GM18873 (cell line): ENCODE data around the gene RNF151.
"Not testable (repeated sequence)": the region's sequence is repeated elsewhere in the genome, so short reads cannot be mapped to it uniquely, and the experiment has no call there.

Experiments used
- ATAC-seq: cut with Tn5 transposase; IDR thresholded peaks from one replicate; pipeline ENCODE4 v1.9.1; 2021; ENCODE audit warnings: mild to moderate bottlenecking, moderate library complexity, moderate number of reproducible peaks; ENCODE audit not compliant: unreplicated experiment, low FRiP score

RNF151 gene

GRCh38 chr16:1966460-1966859 lies at the start of gene RNF151:
TSS of gene RNF151 (plus strand) at chr16:1966856. CDS start at chr16:1966882, 26 bp downstream.
- ATAC-seq: no peak

GRCh38 chr16:1917056-1917664 lies 49.5 kb upstream of the RNF151 start:
- no peak for ATAC-seq

DNA sequence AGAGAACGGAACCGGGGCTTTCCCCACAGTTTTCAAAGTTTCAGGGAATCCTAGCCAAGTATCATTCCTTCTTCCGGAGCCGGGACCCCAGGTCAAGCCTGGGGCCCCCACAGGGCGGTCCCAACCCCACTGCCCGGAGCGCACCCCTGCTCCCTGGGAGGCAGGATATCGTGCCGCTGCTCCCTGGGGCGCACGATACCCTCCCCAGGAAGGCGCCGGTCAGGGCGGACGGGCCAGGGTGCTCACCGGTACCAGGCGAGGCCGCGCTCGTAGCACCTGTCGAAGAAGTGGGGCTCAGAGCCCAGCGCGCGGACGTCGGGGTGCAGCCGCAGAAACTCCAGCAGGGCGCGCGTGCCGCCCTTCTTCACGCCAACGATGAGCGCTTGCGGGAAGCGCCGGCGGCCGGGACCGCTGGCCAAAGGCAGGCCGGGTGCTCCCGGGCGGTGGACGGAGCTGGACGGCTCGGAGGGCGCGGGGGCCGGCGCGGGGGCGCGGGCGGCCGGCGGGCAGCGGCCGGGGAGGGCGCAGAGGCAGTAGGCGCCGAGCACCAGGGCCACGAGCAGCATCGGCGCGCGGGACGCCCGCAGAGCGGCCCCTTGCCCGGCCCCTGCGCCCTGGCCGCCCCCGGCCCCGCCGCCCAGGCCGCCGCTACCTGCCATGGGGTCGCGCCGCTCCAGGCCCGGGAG lies 48.8 kb upstream of the RNF151 start:
- ATAC-seq: no peak

DNA sequence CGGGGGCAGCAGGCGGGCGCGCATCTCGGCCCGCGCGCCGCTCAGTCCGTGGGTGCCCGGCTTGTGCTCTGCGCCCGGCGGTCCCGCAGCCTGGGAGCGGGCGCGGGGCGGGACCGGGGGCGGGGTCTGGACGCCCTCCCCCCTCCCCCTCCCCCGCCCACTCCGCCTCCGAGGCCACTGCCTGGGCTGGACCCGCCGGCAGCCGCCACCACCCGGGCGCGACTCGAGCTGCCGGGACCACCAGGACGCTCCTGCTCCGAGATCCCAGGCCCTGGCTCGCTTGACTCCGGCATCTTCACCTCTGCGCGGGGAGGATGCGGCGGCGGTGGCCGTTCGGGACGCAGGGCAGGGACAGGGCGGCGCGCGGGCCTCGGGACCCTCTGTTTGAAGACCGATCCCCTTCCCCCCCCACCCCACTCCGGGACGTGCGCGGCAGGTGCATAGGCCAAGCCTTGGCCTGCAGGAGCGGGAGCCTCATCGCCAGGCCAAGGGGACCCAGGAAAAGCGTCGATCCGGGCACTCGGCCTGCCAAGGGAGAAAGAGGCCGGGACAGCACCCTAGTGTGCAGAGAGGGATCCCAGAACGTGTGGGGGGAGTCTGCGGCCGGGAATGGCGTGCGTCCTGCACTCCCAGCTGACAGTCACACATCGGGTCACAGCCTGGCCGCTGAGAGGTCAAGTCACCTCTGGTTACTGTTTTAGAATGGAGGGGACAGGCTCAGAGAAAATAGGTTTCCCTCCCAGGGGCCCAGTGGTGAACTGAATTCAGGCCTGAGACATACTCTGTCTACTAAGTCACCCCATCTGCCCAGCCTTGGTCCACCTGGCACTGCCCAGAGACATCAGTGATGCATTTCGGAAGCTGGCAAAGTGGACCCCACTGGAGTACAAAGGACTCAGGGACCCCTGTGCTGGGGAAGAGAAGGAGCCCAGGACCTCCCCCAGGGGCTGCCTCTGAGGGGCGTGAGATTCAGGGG lies 48.0 kb upstream of the RNF151 start, which contains the start of gene HS3ST6:
Gene HS3ST6, minus strand, starts transcription at position 65 of the 976 bp plus-strand sequence. CDS start 92 bp downstream, outside the sequence.
- no peak for ATAC-seq

DNA sequence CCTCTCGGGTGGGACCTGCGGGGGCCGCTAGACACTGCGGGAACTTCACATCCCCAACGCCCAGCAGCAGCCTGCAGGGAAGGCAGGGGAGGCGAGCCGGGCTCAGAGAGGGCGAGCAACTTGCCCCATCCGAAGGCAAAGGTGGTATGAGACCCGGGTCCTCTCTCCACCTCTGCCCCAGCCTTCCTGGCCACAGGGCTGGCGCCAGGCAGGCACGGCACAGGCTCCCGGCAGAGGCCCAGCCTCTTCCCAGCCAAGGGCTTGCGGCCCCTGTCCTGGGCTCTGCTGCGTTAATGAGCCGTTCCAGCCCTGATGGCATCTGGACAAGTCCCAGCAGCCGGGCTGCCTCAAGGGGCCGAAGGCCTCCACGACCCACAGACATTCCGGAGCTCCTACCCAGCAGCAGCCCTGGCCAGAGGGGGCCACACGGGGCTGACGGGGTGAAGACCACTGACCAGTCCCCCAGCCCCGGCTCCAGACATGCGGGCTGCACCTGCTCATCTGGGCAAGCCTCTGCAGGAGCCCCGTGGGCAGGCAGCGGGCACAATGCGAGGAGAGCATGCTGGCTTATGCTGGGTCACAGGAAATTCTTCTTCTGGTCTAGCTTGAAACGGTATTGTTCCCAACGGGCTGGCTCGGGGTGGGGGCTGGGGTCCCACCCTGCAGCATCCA lies 47.2 kb upstream of the RNF151 start:
- no peak for ATAC-seq

DNA sequence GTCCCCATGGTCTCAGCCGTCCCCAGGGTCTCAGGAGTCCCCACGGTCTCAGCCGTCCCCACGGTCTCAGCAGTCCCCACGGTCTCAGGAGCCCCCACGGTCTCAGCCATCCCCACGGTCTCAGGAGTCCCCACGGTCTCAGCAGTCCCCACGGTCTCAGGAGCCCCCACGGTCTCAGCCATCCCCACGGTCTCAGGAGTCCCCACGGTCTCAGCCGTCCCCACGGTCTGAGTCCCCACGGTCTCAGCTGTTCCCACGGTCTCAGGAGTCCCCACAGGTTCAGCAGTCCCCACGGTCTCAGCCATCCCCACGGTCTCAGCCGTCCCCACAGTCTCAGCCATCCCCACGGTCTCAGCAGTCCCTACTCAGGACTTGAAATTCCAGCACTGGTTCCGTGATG lies 46.5 kb upstream of the RNF151 start:
- not testable (repeated sequence) for ATAC-seq

GRCh38 chr16:1920727-1921171 lies 45.9 kb upstream of the RNF151 start:
- no peak for ATAC-seq

DNA sequence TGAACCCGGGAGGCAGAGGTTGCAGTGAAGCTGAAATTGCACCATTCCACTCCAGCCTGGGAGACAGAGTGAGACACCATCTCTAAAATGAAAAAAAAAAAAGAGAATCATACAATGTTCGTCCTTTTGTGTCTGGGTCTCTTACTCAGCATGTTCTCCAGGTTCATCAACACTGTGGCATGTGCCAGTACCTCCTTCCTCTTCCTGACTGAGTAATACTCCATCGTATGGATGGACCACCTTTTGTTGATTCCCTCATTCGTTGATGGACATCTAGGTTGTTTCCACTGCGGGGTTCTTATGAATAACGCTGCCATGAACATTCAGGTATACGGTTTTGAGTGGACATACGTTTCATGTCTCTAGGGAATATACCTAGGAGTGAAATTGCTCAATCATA lies 44.3 kb upstream of the RNF151 start:
- no peak for ATAC-seq

DNA sequence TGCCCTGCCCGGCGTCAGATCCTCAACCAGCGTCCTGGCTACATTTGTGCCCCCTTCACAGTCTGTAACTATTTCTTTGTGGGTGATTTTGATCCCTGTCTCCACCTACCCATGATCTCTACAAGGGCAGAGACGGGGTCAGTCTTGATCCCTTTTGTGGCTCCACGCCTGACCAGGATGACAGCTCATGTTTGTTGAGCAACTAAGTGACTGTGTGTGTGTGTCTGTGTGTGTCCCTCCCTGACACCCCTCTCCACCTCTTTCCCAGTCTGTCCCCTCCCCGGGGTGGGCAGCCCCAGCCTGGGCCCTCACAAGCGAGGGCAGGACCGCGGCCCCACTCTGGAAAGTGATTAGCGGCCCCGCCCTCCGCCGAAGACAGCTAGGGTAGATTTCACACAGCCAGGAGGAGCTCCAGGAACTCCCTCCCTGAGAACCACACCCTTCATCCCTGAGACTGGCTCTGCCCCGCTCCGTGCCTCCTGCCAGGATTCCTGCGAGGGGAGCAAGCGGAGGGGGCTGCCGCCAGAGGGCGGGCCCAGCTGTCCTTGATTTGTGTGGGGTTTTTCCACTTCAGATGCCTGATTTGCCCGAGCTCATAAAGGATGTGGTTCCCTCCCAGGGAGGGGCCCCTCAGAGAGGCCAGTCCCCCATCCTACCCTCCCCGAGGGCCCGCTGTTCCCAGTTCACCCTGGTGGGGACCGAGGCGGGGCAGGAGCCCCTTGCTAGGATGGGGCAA lies 43.2 kb upstream of the RNF151 start:
- no peak for ATAC-seq

DNA sequence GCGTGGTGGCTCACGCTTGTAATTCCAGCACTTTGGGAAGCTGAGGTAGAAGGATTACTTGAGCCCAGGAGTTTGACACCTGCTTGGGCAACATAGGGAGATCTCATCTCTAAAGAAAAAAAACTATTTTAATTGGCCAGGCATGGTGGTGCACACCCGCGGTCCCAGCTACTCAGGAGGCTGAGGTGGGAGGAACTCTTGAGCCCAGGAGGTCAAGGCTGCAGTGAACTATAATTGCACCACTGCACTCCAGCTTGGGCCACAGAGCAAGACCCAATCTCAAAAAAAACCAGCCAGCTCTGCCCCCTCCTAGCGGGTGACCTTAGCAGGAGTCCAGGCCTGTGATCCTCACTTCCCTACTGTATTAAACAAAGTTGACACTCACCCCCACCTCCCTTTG lies 42.6 kb upstream of the RNF151 start:
- no peak for ATAC-seq

DNA sequence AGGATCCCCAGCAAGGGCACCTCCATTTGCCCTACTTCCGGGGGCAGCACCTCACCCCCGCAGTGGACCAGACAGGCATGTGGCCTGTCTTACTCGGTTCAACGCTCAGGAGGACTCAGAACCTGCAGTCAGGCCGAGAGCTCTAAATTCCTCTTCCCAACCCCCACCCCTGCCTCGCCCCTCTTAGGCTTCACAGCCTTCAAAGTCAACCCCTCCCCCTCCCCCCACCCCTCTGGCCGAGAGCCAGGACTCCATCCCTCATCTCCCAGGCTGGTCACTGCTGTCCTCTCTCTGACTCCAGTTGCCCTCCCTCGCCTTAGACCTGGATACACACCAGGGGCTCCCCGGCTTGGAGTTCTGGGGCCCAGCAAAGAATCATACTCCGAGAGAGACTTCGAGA lies 40.4 kb upstream of the RNF151 start:
- ATAC-seq: no peak

- ATAC-seq: no peak
Observed at GRCh38 chr16:1929105-1929504, 37.6 kb upstream of the RNF151 start.

DNA sequence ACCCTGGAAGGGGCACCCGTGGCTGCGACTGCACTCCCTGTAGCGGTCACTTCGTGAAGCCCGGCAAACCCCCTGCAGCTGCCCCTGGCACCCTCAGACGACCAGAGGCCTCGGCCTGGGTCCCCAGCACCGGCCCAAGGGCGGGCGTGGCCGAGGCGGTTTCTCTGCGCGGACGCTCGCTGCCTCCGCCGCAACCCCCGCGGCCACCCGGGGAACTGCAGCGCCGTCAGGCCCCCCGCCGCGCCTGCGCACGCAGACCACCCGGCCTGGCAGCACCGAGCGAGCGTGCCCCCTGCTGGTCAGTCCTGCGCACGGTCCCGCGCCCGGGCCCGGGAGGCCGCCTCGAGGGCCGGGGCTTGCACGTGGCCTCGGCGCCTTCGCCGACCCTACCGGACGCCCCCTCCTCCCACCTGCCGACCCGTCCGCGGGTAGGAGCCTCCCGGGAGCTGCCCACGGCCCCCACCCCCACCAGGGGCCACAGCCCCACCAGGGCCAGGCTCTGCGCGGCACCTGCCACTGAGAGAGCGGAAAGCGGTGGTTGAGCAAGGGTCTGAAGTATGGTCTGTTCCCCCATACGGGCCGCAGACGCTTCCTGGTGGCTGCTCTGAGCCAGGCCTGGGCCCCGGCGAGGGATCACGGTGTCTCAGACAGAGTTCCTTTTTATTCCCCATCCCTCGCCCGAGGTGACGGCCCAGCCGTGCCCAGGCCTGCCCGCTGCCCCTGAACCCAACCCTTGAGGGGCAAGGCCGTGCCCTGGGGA lies 36.9 kb upstream of the RNF151 start:
- ATAC-seq: no peak

DNA sequence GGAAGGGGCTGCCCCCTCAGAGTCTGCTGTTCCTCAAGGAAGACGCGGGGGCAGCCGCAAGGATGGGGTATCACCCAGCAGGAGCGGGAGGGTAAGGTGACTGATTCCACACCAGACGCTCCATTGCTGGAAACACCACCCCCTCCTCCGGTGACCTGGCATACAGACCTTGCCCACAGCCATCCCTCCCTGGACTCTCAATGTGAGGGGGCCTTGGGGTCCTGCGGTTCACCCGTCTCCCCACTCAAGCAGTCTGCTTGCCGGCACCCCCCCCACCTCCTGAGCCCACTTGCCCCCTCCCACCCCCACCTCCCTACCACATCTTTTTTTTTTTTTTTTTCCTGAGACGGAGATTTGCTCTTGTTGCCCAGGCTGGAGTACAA lies 36.3 kb upstream of the RNF151 start:
- ATAC-seq: no peak

DNA sequence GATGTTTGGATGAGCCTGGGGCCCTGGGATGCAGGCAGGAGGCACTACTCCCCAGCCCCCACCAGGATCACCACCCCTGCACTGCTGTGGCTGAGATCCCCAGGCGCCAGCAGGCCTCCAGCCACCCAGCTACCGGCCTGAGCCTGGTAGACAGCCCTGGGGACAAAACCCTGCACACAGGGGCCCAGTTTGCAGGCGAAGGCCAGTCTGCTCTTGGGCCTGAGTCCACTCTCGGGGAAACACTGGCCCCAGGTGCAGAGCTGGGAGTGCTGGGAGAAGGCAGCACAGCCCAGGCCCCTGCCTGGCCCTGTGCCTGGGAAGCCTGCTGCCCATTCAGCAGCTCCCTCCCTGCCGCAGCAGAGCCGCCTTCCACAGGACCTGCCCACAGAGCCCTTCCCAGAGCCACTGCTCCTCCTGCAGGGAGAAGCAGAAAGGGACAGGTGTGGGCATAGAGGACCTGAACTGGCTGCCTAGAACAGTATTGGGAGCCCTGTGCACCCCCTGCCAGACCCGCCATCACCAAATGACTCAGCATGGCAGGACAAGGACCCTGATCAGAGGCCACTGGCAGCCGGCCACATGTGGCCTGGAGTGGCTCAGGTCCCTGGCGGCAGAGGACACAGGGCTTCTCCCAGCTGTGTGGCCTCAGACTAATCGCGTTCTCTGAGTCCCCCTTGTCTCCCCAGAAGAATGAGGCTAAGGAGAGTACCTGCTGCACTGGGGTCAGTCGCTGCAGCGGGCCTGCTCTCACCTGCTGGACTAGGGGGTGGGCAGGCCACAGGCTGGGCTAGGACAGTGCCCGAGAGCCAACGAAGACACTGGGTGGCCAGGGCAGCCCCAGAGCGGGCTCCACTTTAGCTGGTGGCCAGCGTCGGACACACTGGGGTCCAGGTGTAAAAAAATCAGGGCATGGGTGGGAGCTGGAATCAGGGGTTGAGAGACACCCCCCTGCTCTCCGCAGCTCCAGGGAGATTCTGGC lies 34.3 kb upstream of the RNF151 start:
- ATAC-seq: no peak

DNA sequence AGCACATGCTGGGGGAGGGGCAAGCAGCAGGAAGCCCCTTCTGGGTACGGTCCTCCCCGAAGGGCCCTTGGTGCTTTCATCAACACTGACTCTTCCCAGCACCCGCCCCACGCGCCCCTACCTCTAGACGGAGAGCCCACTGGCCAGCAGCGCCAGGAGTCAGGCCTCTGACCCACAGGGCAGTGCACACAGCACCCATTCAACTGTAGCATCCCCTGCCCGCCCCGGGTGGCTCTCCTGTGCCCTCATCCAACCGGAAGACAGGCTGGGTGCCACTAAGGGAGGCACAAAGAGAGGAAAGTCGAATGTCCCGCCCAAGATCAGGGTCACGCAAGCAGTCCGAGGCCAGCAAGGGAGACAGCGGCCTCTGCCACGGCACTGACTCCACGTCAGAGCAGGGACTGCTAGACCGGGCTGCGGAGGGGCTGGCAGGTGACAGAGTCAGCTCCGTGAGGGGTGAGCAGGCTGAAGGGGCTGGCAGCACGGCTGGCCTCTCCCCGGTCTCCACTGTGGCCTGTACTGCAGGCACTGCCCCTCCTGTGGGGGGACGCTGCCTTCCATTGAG lies 33.5 kb upstream of the RNF151 start:
- no peak for ATAC-seq

DNA sequence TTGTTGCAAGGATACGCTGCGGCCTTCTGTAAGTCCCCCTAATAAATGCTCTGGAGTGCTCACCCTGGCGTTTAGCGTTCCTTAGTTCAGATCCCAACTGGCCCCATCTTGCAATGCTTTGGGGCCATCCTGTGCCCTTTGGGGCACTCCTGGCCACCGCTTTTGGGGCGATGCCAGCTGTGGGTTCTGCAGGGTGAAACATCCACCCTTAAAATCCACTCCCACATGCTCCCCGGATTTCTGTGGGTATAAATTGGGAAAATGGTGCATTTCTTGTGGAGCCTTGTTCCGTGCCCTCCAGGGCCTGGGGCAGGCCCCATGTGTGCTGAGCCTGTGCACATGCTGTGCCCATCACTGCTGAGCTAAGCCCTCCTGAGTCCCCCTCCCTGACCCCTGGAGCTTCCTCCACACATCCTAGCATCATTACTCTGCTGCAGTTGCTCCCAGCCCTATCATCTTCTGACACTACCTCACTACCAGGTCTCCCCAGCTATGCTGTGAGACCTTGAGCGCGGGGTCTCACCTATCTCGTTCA lies 29.6 kb upstream of the RNF151 start:
- ATAC-seq: no peak
